Prostate gland (tissue), 2 donors: ENCODE results near the gene CYTL1. TPM values are rescaled to one million over a fixed set of nuclear protein-coding genes. Genes with fewer than 3 reads are reported as not detected.

Experiments
- DNase-seq: peaks from one replicate; pipeline ENCODE4 v3.0.0-alpha.2; 2019; ENCODE audit warnings: low spot score
- H3K27ac ChIP-seq, 2 donors: fragments of 200-600 bp; sonication (generic); 2 replicates each; pipeline ENCODE4 v1.5.1; 2017 to 2019
- H3K27me3 ChIP-seq: fragments of 200-600 bp; sonication (generic); replicated peaks from 2 replicates; pipeline ENCODE4 v1.5.1; 2019; ENCODE audit not compliant: insufficient read depth
- H3K36me3 ChIP-seq, 2 donors: fragments of 200-600 bp; sonication (generic); 1 replicate in 1 of 2; 2 replicates in 1 of 2; pipeline versions ENCODE4 v1.5.1 to v1.8.1; 2017 to 2019
- H3K4me1 ChIP-seq: fragments of 200-600 bp; sonication (generic); replicated peaks from 2 replicates; pipeline ENCODE4 v1.5.1; 2019
- H3K4me3 ChIP-seq, 2 donors: fragments of 200-600 bp; sonication (generic); 2 replicates each; pipeline ENCODE4 v1.5.1; 2017 to 2019
- H3K9me3 ChIP-seq: fragments of 200-600 bp; sonication (generic); 2 replicates; pipeline ENCODE4 v1.5.1; 2017
- POLR2A ChIP-seq: fragments of 450-650 bp; IDR thresholded peaks from one replicate; pipeline ENCODE4 v1.6.1; 2016; ENCODE audit warnings: antibody characterized with exemption, mild to moderate bottlenecking
- POLR2AphosphoS5 ChIP-seq: sonication (generic); formaldehyde crosslinking; IDR thresholded peaks from one replicate; pipeline ENCODE4 v1.6.1; 2017; ENCODE audit warnings: antibody characterized with exemption
- WGBS: methylation state at CpG from one replicate; pipeline ENCODE4 v1.1.5; 2018; 5-methylcytosine and 5-hydroxymethylcytosine counted together
- intact Hi-C: fragments of 100-400 bp; cut with DNase I; formaldehyde crosslinking; loops from one replicate; pipeline ENCODE4 v1.14.2; 2022
- total RNA-seq, 2 donors: library from RNA; depleted of rRNA; stranded (reverse); fragments of >200 nt; gene quantifications; one replicate each; pipeline ENCODE4 v1.1.0, GENCODE V29; 2016
- TF ChIP-seq, protein P1 (sequence below), 4 experiments: fragments of 200-600 bp in 2 of 4; fragments of 450-650 bp in 2 of 4; sonication (generic) in 2 of 4; IDR thresholded peaks; 1 replicate in 3 of 4; 2 replicates in 1 of 4; pipeline ENCODE4 v1.5.1; 2016 to 2019; ENCODE audit warnings: antibody characterized with exemption in 4 of 4, mild to moderate bottlenecking in 2 of 4, moderate library complexity in 2 of 4

Gene CYTL1
- total RNA-seq, 2 donors from 2014 or later, result 1.4 to 2.2 TPM

DNA sequence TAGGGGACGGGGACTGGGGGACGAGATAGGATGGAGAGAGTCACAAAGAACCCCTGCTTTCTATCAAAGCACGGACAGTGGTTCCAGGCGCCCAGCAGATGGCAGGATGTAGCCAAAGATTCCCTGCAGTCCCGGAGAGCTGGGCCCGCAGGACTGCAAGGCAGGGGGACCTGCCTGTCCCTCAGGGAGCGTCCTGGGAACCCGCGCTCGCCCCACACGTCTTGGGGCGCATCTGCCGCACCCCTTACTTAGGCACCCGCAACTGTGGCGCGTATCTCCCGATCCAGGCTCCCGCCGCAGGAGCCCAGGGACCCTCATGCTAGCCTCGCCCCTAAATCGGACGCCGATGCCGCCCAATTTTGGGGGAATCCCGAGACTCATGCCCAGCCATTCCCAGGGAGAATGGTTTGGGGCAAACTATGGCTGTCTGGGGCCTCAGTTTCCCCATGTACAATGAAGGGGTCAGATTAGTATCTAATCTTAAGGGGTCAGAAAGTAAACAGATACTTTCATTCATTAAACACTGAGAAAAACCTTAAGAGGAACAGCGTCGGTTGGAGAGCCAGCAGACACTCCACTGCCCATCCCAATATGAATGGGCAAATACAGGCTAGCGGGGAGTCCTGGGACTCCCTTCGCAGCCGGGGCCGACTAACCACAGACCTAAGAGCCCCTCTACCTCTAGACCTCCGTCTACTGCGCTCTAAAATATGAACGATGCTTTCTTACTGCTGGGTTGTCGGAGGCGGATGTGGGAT is 31.4 kb upstream of the CYTL1 start:
- TF ChIP-seq POLR2AphosphoS5, result no peak
- TF ChIP-seq, protein P1, sequence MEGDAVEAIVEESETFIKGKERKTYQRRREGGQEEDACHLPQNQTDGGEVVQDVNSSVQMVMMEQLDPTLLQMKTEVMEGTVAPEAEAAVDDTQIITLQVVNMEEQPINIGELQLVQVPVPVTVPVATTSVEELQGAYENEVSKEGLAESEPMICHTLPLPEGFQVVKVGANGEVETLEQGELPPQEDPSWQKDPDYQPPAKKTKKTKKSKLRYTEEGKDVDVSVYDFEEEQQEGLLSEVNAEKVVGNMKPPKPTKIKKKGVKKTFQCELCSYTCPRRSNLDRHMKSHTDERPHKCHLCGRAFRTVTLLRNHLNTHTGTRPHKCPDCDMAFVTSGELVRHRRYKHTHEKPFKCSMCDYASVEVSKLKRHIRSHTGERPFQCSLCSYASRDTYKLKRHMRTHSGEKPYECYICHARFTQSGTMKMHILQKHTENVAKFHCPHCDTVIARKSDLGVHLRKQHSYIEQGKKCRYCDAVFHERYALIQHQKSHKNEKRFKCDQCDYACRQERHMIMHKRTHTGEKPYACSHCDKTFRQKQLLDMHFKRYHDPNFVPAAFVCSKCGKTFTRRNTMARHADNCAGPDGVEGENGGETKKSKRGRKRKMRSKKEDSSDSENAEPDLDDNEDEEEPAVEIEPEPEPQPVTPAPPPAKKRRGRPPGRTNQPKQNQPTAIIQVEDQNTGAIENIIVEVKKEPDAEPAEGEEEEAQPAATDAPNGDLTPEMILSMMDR (IDR thresholded peaks at IDR 0.05), result peak in 3 of 4 experiments; percentile 51 to 68 (median 61)
- TF ChIP-seq POLR2A, result no peak
- intact Hi-C loops, result loop anchor here (10.0 kb wide), 1 partner anchor 764 kb away; no protein-coding TSS in a partner anchor
- 1% methylated on average over 36 of the region's 36 CpGs for WGBS
- peaks cover 5% of the 10 kb centered on the region for H3K4me1 ChIP-seq
- H3K27ac ChIP-seq, result no peak overlapping the region
- DNase-seq, result peak; percentile 43
- no peaks in the 10 kb centered on the region for H3K36me3 ChIP-seq
- H3K9me3 ChIP-seq, result no peaks in the 10 kb centered on the region
- no peaks in the 10 kb centered on the region for H3K27me3 ChIP-seq
- H3K4me3 ChIP-seq, result peak overlapping the region; percentile 27 to 35

- 93% methylated on average over 4 of the region's 4 CpGs for WGBS
- H3K4me1 ChIP-seq, result peaks cover 5% of the 10 kb centered on the region
- no peaks in the 10 kb centered on the region for H3K36me3 ChIP-seq
- H3K9me3 ChIP-seq, result no peaks in the 10 kb centered on the region
- no peak for DNase-seq
- no peak overlapping the region for H3K4me3 ChIP-seq
- H3K27me3 ChIP-seq, result no peaks in the 10 kb centered on the region
- intact Hi-C loops, result no loop called here
- TF ChIP-seq POLR2AphosphoS5, result no peak
- TF ChIP-seq POLR2A, result no peak
- TF ChIP-seq, protein P1 (IDR thresholded peaks at IDR 0.05), result no peak
- no peak overlapping the region for H3K27ac ChIP-seq
Observed at GRCh38 chr4:5048721-5049120, 29.5 kb upstream of the CYTL1 start.

DNA sequence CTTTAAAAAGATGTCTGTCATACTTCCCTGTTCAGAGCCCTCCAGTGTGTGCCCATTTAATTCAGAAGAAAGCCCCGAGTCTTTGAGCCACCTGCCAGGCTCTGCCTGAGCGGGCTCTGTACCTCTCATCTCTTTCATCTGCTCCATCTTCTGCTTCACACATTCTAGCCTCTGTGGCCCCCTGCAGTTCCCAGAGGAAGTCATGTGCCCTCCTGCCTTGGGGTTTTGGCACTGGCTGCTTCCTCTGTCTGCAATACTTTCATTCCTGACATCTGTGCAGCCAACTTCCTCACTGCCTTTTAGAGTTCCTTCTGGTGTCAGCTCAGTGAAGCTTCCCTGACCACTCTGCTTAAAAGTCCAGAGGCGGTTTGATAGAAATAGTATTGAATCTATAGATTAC is 25.8 kb upstream of the CYTL1 start:
- no peak for DNase-seq
- Histone ChIP-seq H3K4me1 (no peaks in the 10 kb centered on the region), H3K9me3 (no peaks in the 10 kb centered on the region), H3K27me3 (no peaks in the 10 kb centered on the region), H3K4me3 (no peak overlapping the region), H3K36me3 (no peaks in the 10 kb centered on the region), H3K27ac (no peak overlapping the region)
- no peak for TF ChIP-seq POLR2A
- TF ChIP-seq, protein P1 (IDR thresholded peaks at IDR 0.05), result no peak
- TF ChIP-seq POLR2AphosphoS5, result no peak
- 69% methylated on average over 3 of the region's 3 CpGs for WGBS
- intact Hi-C loops, result no loop called here

DNA sequence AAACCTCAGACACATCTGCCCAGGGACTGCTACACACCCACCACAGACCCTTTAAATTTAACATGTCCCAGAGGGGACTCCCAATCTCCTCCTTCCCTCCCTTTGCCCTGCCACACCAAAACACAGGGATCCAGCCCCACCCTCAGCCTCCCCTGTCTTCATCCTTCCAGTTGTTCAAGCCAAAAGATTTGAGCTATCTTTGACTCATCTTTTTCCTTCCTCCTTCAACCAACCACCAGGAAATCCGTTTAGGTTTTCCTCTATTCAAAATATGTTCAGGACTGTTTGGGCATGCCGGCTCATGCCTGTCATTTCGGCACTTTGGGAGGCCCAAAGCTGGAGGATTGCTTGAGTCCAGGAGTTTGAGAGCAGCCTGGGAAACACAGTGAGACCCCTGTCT is 25.1 kb upstream of the CYTL1 start:
- TF ChIP-seq POLR2AphosphoS5 (no peak), POLR2A (no peak)
- TF ChIP-seq, protein P1 (IDR thresholded peaks at IDR 0.05), result no peak
- Histone ChIP-seq H3K9me3 (no peaks in the 10 kb centered on the region), H3K4me1 (no peaks in the 10 kb centered on the region), H3K27me3 (no peaks in the 10 kb centered on the region), H3K36me3 (no peaks in the 10 kb centered on the region), H3K4me3 (no peak overlapping the region), H3K27ac (no peak overlapping the region)
- intact Hi-C loops, result no loop called here
- WGBS, result 54% methylated on average over 3 of the region's 3 CpGs
- DNase-seq, result no peak

DNA sequence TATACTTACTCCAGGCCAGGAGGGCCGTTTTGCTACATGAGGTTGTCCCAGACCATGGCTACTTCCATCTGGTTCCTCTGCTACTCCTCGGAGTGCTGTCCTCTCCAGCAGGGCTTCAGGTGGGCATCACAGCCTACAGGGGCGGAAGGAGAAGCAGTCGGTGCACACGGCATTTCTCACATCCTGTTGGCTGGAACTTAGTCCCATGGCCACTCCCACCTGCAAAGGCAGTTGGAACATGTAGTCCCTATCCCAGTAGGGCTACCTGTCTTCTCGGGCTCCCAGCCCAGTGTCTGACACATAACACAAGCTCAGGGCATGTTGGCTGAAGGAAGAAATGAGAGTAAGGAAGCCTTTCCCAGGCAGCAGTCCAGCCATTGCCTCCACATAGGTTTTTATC is 24.3 kb upstream of the CYTL1 start:
- DNase-seq, result no peak
- no peak overlapping the region for H3K27ac ChIP-seq
- no peaks in the 10 kb centered on the region for H3K9me3 ChIP-seq
- intact Hi-C loops, result no loop called here
- no peak overlapping the region for H3K4me3 ChIP-seq
- 69% methylated on average over 6 of the region's 6 CpGs for WGBS
- no peaks in the 10 kb centered on the region for H3K36me3 ChIP-seq
- H3K27me3 ChIP-seq, result no peaks in the 10 kb centered on the region
- no peaks in the 10 kb centered on the region for H3K4me1 ChIP-seq
- TF ChIP-seq POLR2AphosphoS5 (no peak), POLR2A (no peak)
- TF ChIP-seq, protein P1 (IDR thresholded peaks at IDR 0.05), result no peak
